HUDEP-2 (cell line): ENCODE data around the gene EEFSEC.

Experiments
- DNase-seq, 76 experiments: peaks; one replicate each; lab custom pipeline; 2025; ENCODE audit not compliant: unreplicated experiment in 76 of 76; lab: John Stamatoyannopoulos, UW

The EEFSEC gene

DNA sequence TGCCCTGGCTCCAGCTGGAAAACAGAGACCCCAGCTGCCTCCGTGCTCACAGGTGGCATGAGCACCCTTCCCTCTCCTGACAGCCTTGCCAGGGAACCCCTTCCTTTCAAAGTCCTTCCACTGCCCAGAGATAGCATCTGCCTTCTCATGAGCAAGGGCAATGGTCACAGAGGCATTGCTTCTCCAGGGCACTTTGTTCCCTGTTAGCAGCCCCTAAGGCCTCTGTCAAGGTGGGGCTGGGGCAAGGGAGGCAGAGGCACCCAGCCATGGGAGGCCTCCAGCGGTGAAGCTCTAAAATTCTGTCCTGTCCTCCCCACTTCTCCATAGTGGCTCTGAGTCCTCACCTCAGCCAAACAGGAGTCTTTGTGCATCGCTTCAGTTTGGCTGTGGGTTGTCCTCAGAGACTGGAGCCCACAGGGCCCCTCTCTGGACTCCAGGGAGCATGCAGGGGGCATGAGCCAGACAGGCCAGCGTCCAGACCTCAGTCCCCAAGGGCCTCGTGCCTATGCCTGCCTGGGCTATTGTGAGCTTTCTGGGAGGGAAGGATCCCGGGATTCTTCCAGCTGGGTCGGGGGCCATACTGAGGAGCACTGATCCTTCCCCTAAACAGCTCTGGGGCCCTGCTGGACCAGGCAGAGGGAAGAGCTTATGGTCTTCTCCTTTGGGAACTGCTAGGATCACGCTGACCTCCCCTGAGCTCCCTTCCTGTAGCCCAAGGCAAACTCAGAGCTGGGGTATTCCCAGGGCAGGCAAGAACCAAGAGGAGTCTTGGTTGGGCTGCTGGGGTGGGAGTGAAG lies 206.8 kb downstream of the EEFSEC start:
- DNase-seq, result no peak

DNA sequence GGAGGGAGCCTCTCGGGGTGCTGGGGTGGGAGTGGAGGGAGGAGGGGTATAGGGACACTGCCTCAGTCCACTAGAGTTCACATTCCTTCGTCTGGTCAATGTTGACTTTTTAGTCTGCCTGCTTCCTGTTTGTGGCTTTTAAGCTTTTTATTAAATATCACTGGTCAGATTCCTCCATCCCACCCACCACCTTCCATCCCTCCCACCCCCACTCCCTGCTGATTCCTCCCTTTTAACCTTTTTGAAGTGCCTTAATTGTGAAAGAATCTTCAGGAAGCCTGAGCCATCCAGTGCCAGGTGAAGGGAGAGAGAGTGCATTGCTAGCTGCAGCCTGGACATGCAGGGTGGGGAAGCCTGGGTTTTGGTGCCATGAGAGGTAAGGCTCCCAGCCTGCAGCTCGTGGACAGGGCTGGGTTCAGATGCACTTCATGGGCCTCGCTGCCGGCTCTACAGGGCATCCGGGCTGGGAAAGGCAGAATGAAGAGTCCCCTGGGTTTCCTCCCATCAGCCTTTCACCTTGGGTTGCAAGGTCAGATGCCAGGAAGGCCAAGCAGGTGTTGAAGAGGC lies 207.5 kb downstream of the EEFSEC start:
- DNase-seq, result no peak

DNA sequence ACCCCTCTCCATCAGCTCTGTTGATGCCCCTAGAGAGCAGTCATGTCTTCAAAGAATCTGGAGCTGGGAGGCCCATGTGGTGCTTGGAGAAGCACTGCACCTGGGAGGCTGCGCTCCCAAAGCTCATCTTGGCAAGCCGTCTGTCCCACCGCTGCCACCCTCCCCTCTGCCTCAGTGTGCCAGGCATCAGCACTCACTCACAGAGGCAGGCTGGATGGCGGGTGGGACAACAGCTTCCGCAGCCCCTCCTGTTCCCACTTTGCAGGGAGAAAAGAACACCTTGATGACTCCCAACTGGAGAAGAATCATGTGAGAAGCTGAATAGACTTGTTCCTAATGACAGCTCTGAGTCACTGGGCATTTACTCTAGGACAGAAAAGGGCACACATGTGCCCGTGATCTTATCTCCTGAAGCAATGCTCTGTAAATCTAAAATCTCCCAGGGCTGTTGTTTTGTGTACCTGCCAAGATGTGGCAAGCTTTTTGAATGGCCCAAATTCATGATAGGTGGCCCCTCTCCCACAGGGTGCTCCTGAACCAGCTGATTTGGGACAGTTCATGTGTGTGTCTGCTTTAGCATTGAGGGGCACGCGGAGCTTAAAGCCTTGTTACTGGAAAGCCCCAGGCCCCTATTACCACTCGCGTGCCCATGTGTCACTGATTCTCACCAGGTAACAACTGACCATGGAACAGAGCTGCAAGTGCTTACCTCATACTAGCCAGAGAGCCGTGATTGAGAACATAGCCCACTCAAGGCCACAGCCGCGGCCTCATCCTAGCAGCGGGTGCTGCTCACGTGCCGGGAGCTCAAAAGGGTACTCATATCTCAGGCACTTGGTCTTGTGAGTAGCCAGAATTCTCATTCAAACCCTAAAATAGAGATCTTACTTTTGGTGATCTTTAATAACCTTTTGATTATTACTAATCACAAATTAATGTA lies 209.0 kb downstream of the EEFSEC start:
- peak in 1 of 76 experiments; percentile 0 for DNase-seq

DNA sequence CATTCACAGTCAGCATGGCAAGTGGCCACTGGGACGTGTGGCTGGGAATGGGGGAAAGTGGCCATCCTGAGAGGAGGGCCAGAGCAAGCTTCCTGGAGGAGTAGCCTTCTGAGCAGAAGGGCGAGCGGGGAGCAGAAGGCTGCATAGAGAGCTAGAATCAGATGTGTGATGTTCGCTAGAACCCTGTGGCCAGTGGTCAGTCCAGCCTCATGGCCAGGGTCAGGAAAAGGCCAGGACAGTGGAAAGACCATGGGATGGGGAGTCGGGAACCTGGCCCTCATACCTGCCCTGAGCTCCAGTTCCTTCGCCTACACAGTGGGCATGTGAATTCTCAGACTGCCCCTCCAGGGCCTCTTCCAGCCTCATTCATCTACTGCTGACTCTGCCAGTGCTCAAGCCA lies 211.0 kb downstream of the EEFSEC start:
- no peak for DNase-seq

DNA sequence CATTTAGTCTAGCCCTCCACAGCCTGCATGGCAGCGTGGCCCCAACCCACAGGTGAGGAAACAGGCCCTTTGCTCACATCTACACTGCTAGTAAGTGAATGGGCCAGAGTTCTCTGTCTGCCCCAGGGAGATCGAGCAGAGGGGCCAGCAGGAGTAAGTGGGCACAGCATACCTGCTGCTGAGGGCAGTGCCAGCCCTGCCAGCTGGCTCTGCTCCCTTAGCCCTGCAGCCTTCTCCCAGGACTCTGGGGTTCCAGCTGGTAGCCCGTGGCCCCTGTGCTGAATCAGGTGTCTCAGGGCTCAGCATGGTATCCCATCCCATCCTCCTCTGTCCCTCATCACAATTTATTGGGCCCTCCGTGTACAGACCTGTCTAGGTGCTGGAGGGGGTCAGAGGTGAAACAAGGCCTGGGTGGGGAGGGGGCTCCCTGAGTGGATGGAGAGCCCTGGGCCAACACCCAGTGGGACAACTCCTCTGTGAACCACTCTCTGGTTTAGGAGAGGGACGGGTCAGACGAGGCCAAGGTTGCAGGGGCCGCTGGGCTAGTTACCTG lies 211.6 kb downstream of the EEFSEC start:
- DNase-seq, result no peak

DNA sequence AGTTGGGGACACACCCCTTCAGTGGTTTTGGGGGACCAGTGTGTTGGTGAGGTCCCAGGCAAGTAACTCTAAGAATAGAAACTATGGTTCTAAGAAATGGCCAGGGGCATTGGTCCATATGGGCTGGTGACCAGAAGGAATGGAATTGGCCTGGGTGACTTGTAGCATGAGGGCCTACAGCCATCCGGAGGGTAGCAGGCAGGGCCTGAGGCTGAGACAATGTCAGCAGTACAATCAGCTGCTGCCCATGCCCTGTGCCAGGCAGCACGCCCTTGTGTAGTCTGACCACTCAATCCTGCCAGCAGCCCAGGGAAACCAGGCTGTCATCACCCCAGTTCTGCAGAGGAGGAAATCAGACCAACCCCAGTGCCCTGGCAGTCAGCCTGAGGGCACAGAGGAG lies 212.9 kb downstream of the EEFSEC start:
- no peak for DNase-seq

DNA sequence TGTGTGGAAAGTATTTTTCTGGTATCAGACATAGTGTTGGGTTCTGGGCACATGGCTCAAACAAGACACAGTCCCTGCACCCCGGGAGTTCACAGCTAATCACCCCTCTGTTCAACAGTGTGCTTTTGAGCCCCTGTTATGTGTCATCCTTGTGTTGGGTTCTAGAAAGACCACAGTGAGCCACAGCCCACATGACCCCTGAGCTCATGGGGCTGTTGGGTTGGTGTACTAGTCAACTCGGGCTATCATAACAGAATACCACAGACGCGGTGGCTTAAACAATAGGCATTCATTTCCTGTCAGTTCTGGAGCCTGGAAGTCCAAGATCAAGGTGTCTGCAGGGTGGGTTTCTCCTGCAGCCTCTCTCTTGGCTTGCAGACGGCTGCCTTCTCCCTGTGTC lies 213.4 kb downstream of the EEFSEC start:
- no peak for DNase-seq

DNA sequence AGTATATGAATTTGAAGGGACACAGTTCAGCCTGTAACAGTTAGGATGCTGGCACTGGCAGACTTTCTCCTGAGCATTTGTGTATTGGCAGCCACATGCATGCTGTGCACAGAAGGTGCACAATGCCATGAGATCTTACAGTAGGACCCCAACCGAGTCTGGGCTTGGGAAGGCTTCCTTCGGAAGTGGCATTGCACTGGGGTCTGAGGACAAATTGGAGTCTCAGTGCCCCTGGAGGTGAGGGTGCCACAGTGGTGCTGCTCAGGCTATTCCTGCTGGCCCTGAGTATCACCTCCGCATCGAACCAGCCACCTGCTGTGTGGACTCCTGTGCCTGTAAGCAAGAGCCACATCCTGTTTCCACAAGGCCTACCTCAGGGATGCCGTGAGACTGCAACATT lies 213.9 kb downstream of the EEFSEC start:
- no peak for DNase-seq

DNA sequence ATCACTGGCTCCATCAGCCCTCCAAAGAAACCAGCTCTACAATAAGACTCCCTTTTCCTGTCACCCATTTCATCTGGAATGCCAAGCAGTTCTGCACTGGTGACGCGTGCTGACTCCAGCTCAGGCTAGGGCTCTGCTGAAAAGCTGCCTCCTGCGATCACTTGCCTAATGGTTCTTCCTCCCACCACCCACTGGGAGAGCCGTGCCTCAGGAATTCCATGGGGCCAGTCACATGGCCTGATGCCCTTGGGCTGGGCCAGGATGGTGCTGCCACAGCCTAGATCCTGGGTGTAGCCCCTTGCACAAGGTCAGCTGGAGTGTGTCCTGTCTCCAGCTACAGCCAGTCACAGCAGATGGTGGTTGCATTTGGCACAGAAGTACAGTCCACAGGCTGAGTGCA lies 214.5 kb downstream of the EEFSEC start:
- DNase-seq, result no peak

DNA sequence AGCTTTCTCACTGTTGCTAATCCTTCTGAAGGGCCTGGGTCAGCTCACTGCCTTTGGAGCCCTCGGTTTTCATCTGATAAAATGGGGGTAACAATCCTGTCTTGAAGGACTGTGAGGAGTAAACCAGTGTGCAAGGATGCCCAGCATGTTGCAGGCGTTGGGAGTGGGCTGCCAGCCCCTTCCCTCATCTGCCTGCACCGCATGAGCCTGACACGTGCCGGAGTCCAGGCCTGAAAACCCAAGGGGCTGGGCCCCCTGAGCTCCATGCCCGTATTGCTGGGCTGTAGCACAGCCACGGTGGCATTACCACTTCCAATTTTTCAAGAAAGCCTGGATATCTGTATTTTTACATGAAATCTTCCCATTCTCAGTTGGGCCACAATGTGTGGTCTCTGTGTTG lies 215.3 kb downstream of the EEFSEC start:
- DNase-seq, result no peak

DNA sequence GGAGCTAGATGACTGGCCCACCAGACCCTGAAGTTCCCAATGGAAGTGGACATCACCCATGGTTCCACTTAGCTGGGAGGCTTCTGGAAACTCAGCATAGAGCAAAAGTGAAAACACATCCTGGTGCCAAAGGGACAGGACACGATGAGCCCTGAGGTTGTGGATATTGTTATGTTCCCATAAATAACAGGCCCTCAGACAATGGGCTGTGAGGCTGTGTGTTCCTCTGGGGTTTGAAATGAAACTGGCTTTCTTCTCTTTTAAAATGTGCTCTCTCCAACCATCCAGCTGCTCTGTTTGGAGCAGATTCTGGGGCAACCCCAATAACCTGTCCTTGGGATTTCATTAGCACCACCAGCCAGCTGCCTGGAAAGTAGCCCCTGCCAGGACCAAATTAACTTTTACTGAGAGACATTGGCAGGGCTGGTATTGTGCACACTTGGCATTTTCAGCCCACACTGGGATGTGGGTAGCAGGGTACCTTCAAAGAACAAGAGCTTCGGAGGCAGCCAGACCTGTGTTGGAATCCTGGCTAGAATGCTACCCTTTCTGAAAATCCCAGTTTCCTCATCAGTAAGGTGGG lies 215.9 kb downstream of the EEFSEC start:
- DNase-seq, result no peak

DNA sequence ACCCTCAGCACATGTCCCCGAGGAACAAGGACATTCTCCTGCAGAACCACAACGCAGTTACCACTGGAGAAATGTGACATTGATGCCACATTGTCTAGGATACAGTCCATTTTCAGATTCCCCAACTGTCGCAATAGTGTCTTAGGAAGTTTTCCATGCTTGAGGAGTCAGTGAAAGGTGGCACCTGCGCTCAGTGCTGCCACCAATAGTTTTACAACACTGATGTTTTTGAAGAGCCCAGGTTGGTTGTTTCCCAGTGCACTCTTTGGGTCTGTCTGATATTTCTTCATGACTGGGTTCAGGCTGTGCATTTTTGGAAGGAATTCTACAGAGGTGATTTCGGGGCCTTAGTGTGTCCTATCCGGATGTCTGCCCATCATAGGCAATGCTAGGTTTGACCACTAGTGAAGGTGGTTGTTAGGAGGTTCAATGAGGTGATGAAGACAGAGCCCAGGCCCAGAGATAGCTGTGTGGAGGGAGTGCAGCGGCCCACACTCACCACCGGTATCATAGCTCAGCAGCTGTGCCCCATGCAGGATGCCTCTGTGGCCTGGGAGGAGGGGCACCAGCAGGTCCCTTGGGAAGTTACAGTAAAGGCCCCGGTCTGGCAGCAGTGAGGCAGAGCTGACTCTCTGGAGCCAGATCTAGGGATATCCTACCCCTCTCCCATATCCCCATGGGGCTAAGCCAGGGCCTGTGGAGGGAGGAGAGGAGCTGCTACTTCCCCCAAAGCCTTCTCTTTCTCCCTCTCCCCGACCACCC lies 216.8 kb downstream of the EEFSEC start:
- no peak for DNase-seq

DNA sequence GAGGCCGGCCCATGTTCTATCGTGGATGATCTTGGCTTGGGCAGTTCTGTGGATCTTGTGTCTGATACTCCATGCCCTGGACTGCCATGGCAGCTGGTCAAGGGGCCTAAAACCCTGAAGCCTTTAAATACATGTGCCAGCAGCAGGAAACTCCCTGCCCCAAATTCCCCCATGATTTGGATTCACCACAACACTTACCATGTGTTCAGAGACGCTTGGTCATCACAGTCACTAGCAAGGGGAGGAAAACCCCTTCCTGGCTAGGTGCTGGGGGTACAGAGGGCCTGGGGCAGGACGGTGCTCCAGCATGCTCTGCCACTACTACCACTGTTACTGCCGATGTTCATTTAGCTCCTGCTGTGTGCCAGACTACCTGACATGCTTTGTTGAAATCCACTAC lies 219.0 kb downstream of the EEFSEC start:
- DNase-seq, result no peak

DNA sequence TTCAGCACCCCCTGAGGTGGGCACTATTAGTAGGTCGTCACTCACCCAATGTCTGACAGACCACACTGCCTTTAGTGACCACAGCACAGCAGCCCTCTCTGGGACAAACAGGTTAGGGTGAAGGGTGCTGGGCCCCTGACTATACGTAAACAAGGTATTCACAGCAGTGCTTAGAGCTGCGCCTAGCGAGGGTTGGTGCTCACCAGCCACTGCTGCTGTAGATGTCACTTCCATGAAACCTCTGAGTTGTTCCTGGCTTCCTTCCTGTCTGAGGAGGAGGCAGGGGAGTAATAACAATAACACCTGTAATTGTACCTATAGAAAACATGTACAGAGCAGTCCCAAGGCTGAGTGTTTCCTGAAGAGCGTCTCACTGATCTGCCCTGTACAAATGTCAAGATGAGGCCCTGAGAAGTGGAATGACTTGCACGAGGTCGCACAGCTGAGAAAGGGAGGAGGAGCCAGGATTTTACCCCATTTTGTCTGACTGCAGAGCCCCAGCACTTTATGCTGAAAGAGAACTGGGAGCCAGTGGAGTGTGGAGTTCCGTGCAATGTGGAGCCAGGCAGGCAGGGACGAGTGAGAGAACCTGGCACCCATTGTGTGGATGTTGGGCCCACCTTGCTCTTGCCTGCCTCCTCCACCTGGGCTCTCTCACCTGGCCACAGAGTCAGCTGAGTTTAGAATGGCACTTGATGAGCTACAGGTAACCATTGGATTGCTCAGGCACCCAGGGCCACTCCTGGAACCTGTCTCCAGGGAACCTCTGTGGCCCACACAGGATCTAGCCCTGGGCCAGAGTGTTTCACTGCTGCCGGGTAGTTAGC lies 219.6 kb downstream of the EEFSEC start:
- DNase-seq, result no peak

DNA sequence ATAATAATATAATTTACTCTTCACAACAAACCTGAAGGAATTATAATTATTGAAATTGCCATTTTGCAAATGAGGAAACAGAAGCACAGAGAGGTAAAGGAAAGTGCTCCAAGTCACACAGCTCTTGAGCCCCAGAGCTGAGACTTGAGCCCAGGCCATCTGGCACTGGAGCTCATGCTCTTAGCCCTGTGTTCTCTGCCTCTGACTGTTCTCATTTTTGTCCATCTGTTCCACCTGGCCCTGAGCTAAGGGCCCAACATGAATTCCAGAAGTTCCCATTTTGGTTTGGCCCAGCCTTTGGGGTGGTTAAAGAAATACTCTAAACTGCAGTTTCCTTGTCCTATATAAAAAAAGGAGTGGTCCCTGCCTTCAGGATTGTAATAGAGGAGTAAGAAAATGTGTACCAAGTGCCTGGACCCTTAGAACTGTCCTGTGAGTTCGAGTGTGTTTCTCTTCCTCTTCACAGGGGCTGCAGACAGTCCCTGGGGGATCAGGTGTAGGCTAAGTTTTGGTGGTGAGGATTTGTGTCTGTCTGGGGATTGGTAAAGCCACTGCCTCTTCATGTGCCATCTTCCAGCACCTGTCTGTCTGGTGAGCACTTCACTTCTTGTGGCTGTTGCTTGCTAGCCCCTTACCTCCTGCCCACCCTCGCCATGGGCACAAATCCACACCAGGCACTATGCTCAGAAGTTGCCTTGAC lies 221.6 kb downstream of the EEFSEC start:
- no peak for DNase-seq

DNA sequence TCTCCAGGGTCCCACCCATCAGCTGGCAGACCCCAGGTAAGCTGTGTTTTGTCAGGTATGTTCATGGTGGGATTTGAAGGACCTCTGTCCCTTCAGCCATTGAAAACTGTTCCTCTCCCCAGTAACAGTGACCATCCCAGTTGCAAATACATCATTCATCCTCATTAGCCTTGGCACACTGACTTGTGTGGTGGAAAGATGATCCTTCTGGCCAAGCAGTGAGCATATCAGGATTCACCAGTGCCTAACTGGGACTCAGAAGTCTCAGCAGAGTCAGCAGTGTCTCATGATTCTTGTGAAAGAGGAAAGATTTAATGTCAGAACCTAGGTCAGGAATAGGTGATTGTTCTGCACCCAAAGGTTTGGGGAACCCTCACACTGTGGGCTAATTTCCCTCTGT lies 223.2 kb downstream of the EEFSEC start:
- no peak for DNase-seq

DNA sequence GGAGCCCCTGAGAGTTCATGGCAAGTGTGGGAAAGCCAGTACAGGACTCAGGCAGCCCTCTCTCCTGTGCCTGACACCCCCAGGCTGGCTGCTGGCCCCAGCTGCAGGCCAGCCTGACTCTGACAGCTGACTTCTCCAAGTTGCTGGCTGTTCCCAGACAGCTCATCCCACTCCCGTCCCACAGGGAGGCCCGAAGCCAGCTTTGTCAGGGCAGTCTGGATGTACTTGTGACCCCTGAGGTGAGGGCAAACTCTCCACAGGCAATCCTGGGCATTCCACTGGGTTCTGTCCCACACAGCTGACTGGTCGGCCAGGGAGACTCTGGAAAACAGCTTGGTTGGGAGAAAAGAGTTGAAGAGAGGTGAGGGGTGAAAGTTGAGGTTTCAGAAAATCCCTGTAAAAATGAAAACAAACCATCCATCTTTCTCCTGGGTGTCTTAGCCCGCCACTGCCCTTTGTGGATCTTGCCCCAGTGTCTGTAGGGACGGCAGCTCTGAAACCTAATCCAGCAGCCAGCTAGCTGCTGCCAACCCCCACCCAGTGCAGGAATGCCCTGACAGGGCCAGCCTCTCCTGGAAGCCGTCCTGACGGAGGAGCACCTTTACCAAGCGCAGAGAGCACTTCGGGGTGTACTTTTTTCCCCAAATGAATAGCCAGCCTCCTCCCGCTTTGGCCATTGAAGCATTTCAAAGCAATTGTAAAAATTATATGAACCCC lies 225.5 kb downstream of the EEFSEC start:
- no peak for DNase-seq
